Fibroblast of the aortic adventitia (primary cell): ENCODE measurements around the gene ECHDC3. TPM values are rescaled to one million over a fixed set of nuclear protein-coding genes. Genes with fewer than 3 reads are reported as not detected.

ENCODE experiments used
- DNase-seq: peaks from one replicate; pipeline ENCODE4 v3.0.0-alpha.2; 2010; ENCODE audit warnings: low read depth
- H3K4me3 ChIP-seq: 2 replicates; pipeline ENCODE4 v1.5.1; 2011; ENCODE audit warnings: low read depth, mild to moderate bottlenecking, control low read depth, low read length, moderate library complexity
- CTCF ChIP-seq: IDR thresholded peaks from 2 replicates; pipeline ENCODE4 v1.5.1; 2011; ENCODE audit warnings: mild to moderate bottlenecking, low read length, control low read depth, inconsistent platforms; ENCODE audit not compliant: insufficient read depth
- total RNA-seq: library from RNA; depleted of rRNA; stranded (reverse); fragments of >200 nt; gene quantifications from 2 replicates; pipeline ENCODE4 v1.2.3, GENCODE V29; 2012; ENCODE audit warnings: low replicate concordance

Gene ECHDC3
- total RNA-seq, 1 donor = 1.2 TPM

- DNase-seq = peak; percentile 98
- no peak overlapping the region for H3K4me3 ChIP-seq
- no peak for TF ChIP-seq CTCF
Measured at GRCh38 chr10:11757454-11757820, 15.3 kb downstream of the ECHDC3 start.

GRCh38 chr10:11757821-11758463, 15.8 kb downstream of the ECHDC3 start:
- TF ChIP-seq CTCF = peak; percentile 94
- peak; percentile 86 for DNase-seq
- H3K4me3 ChIP-seq = no peak overlapping the region

GRCh38 chr10:11758527-11759236, 16.5 kb downstream of the ECHDC3 start:
- H3K4me3 ChIP-seq = no peak overlapping the region
- DNase-seq = no peak
- no peak for TF ChIP-seq CTCF

GRCh38 chr10:11759347-11759746, 17.2 kb downstream of the ECHDC3 start:
- TF ChIP-seq CTCF = no peak
- no peak overlapping the region for H3K4me3 ChIP-seq
- no peak for DNase-seq

- TF ChIP-seq CTCF = no peak
Measured at GRCh38 chr10:11760151-11760550, 18.0 kb downstream of the ECHDC3 start.

GRCh38 chr10:11760861-11761260, 18.7 kb downstream of the ECHDC3 start:
- no peak for TF ChIP-seq CTCF
- no peak for DNase-seq
- no peak overlapping the region for H3K4me3 ChIP-seq

More at GRCh38 chr10:11760151-11760550, 18.0 kb downstream of the ECHDC3 start:
- no peak overlapping the region for H3K4me3 ChIP-seq
- DNase-seq = no peak
